Keratinocyte (primary cell): ENCODE measurements around the gene TLR4. TPM values are rescaled to one million over a fixed set of nuclear protein-coding genes. Genes with fewer than 3 reads are reported as not detected.

Experiments used
- DNase-seq: peaks from one replicate; pipeline ENCODE4 v3.0.0-alpha.2; 2011; ENCODE audit warnings: low read depth, missing footprints, low spot score
- FAIRE-seq: peaks from 2 replicates; lab custom pipeline; 2011; peaks lifted over from hg19 to GRCh38; lab: Jason Lieb, UNC
- H2AFZ ChIP-seq: 2 replicates; pipeline ENCODE4 v1.6.0; 2012; ENCODE audit warnings: low read length, control low read depth, inconsistent platforms; ENCODE audit not compliant: control insufficient read depth
- H3K27ac ChIP-seq: 2 replicates; pipeline ENCODE4 v1.5.1; 2011; ENCODE audit warnings: low read length; ENCODE audit not compliant: control insufficient read depth, insufficient read depth
- H3K27me3 ChIP-seq: 3 replicates; pipeline ENCODE4 v1.6.0; 2011; ENCODE audit warnings: low read length; ENCODE audit not compliant: control insufficient read depth, insufficient read depth; ENCODE audit errors: extremely low read depth
- H3K36me3 ChIP-seq, 2 experiments: 2 replicates in 1 of 2; 3 replicates in 1 of 2; pipeline ENCODE4 v1.5.1; 2011; ENCODE audit warnings: low read length in 2 of 2, mild to moderate bottlenecking in 1 of 2; ENCODE audit not compliant: control insufficient read depth in 2 of 2, insufficient read depth in 2 of 2; ENCODE audit errors: extremely low read depth in 1 of 2
- H3K4me1 ChIP-seq: 3 replicates; pipeline ENCODE4 v1.5.1; 2011; ENCODE audit warnings: low read length; ENCODE audit not compliant: control insufficient read depth, insufficient read depth; ENCODE audit errors: extremely low read depth
- H3K4me2 ChIP-seq: 3 replicates; pipeline ENCODE4 v1.6.0; 2011; ENCODE audit warnings: low read depth, low read length; ENCODE audit not compliant: control insufficient read depth, insufficient read depth; ENCODE audit errors: extremely low read depth
- H3K4me3 ChIP-seq, 3 experiments: fragments of 200-600 bp in 1 of 3; sonication (generic) in 1 of 3; 2 replicates in 2 of 3; 3 replicates in 1 of 3; pipeline ENCODE4 v1.5.1; 2011 to 2016; ENCODE audit warnings: low read length in 3 of 3, mild to moderate bottlenecking in 3 of 3, control low read depth in 2 of 3, inconsistent platforms in 1 of 3, low read depth in 1 of 3, mixed read lengths in 1 of 3, mixed run types in 1 of 3, moderate library complexity in 1 of 3; ENCODE audit not compliant: control insufficient read depth in 2 of 3, insufficient read depth in 2 of 3; ENCODE audit errors: extremely low read depth in 1 of 3
- H3K79me2 ChIP-seq: 2 replicates; pipeline ENCODE4 v1.6.0; 2012; ENCODE audit warnings: low read length; ENCODE audit not compliant: control insufficient read depth, insufficient read depth
- H3K9ac ChIP-seq: 3 replicates; pipeline ENCODE4 v1.6.0; 2011; ENCODE audit warnings: low read length; ENCODE audit not compliant: control insufficient read depth, insufficient read depth; ENCODE audit errors: extremely low read depth
- H3K9me1 ChIP-seq: 3 replicates; pipeline ENCODE4 v1.6.0; 2011; ENCODE audit warnings: low read length; ENCODE audit not compliant: control insufficient read depth, insufficient read depth; ENCODE audit errors: extremely low read depth
- H3K9me3 ChIP-seq: 2 replicates; pipeline ENCODE4 v1.5.1; 2012; ENCODE audit warnings: low read depth, low read length; ENCODE audit not compliant: control insufficient read depth
- H4K20me1 ChIP-seq: 3 replicates; pipeline ENCODE4 v1.6.0; 2011; ENCODE audit warnings: low read length; ENCODE audit not compliant: control insufficient read depth, insufficient read depth; ENCODE audit errors: extremely low read depth
- EZH2 ChIP-seq: IDR thresholded peaks from one replicate; pipeline ENCODE4 v1.6.1; 2012; ENCODE audit warnings: inconsistent platforms, mild to moderate bottlenecking, low read length, moderate library complexity
- dilution Hi-C: fragments of 300-500 bp; cut with MboI; formaldehyde crosslinking; loops from one replicate; pipeline ENCODE4 v1.7.0; 2020; ENCODE audit warnings: low sequenced_read_pairs; ENCODE audit not compliant: extremely low pct_ligation_motif_present
- polyA plus RNA-seq, 5 experiments: library from polyadenylated mRNA; depleted of rRNA in 3 of 5; stranded (reverse) in 3 of 5; stranded (forward) in 1 of 5; unstranded in 1 of 5; fragments of >200 nt; gene quantifications; 1 replicate in 1 of 5; 2 replicates in 3 of 5; 3 replicates in 1 of 5; pipeline versions ENCODE4 v1.2.1 to v1.2.3, GENCODE V29; 2011 to 2012; ENCODE audit warnings: missing spikeins in 2 of 5, low read depth in 1 of 5, low replicate concordance in 1 of 5
- TF ChIP-seq, protein P1 (sequence below), 3 experiments: IDR thresholded peaks in 1 of 3; conservative IDR thresholded peaks in 1 of 3; optimal IDR thresholded peaks in 1 of 3; 2 replicates in 2 of 3; 3 replicates in 1 of 3; pipeline versions ENCODE3 to v1.5.1; 2011; ENCODE audit warnings: low read length in 3 of 3, mild to moderate bottlenecking in 3 of 3, moderate library complexity in 2 of 3, control low read depth in 1 of 3, inconsistent platforms in 1 of 3; ENCODE audit not compliant: insufficient read depth in 2 of 3; ENCODE audit errors: extremely low read depth in 1 of 3

TLR4 gene
- polyA plus RNA-seq, 1 donor (not counting 4 experiments of a cell fraction or from before 2014, with no cell fraction given), result 0.09 TPM

DNA sequence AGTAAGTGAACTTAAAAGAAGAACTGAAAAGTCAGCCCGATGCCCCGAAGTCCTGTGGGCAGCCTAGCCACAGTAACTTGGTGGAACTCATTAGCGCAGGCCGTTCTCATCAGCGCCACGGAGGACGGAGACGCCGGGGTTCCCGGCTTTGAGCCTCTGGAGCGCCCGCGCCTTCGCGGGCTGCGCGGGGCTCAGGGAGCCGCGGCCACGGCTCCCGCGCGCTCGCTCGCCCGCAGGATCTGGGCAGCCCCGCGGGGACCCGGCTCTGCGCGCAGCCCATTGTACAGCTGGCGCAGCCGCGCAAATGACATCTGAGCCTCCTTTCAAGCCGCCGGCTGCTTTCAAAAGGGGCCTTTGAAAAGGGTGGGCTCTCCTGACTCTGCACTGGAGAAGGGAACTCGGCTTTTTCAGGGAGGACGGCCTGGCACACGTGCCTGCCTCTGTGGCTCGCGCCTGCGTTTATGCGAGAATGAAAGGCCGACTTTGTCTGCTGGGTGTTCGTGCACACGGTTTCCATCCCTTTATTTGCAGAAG lies 40.7 kb downstream of the TLR4 start:
- Histone ChIP-seq H3K36me3 (no peaks in the 10 kb centered on the region), H3K79me2 (no peaks in the 10 kb centered on the region), H3K27me3 (peaks cover 13% of the 10 kb centered on the region), H4K20me1 (no peaks in the 10 kb centered on the region), H3K4me3 (peak overlapping the region in 2 of 3 experiments; percentile 16 to 25), H3K27ac (no peak overlapping the region), H3K4me1 (no peaks in the 10 kb centered on the region), H2AFZ (peak overlapping the region; percentile 35), H3K9me1 (no peaks in the 10 kb centered on the region), H3K4me2 (peak overlapping the region; percentile 12), H3K9ac (no peak overlapping the region), H3K9me3 (no peaks in the 10 kb centered on the region)
- FAIRE-seq (no peak), DNase-seq (no peak)
- dilution Hi-C loops, result no loop called here
- TF ChIP-seq, protein P1, sequence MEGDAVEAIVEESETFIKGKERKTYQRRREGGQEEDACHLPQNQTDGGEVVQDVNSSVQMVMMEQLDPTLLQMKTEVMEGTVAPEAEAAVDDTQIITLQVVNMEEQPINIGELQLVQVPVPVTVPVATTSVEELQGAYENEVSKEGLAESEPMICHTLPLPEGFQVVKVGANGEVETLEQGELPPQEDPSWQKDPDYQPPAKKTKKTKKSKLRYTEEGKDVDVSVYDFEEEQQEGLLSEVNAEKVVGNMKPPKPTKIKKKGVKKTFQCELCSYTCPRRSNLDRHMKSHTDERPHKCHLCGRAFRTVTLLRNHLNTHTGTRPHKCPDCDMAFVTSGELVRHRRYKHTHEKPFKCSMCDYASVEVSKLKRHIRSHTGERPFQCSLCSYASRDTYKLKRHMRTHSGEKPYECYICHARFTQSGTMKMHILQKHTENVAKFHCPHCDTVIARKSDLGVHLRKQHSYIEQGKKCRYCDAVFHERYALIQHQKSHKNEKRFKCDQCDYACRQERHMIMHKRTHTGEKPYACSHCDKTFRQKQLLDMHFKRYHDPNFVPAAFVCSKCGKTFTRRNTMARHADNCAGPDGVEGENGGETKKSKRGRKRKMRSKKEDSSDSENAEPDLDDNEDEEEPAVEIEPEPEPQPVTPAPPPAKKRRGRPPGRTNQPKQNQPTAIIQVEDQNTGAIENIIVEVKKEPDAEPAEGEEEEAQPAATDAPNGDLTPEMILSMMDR (optimal IDR thresholded peaks at IDR 0.05 in 1 of 3, IDR thresholded peaks at IDR 0.05 in 1 of 3, conservative IDR thresholded peaks at IDR 0.05 in 1 of 3; ENCODE audit: extremely low read depth in 1 of 3, insufficient read depth in 2 of 3, low read length in 3 of 3), result no peak
- TF ChIP-seq EZH2, result peak; percentile 75

DNA sequence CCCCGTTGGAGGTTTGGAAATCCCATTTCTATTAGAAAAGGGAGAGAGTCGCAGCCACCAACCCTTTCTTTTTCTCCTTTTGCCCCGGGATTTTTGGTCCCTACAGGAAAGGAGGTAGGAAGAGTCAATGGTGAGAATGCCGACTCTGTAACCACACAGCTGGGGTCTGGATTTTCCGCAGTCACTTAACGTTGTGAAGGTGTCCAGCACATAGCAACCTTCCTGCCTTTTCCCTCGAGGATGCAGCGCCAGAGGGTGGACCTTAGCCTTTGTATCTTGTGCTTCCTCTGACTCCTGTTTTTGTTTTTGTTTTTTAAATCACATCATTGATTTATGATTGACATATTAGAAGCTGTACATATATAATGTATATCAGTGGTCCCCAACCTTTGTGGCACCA lies 41.4 kb downstream of the TLR4 start:
- Histone ChIP-seq H3K79me2 (no peaks in the 10 kb centered on the region), H3K4me1 (no peaks in the 10 kb centered on the region), H4K20me1 (no peaks in the 10 kb centered on the region), H3K4me3 (no peak overlapping the region), H3K36me3 (no peaks in the 10 kb centered on the region), H3K27ac (no peak overlapping the region), H3K9me3 (no peaks in the 10 kb centered on the region), H3K27me3 (peaks cover 13% of the 10 kb centered on the region), H3K9me1 (no peaks in the 10 kb centered on the region), H3K9ac (no peak overlapping the region), H3K4me2 (no peak overlapping the region), H2AFZ (no peak overlapping the region)
- DNase-seq (no peak), FAIRE-seq (no peak)
- dilution Hi-C loops, result no loop called here
- TF ChIP-seq EZH2, result peak; percentile 20
- TF ChIP-seq, protein P1 (optimal IDR thresholded peaks at IDR 0.05 in 1 of 3, IDR thresholded peaks at IDR 0.05 in 1 of 3, conservative IDR thresholded peaks at IDR 0.05 in 1 of 3; ENCODE audit: extremely low read depth in 1 of 3, insufficient read depth in 2 of 3, low read length in 3 of 3), result no peak
